Immature natural killer cell (primary cell): ENCODE results near the gene PELI1. TPM values are rescaled to one million over a fixed set of nuclear protein-coding genes. Genes with fewer than 3 reads are reported as not detected.
A peak's percentile ranks its signal among the peaks of the same experiment; 100 is the strongest.

Experiments used
- DNase-seq, 3 donors: peaks; one replicate each; pipeline ENCODE4 v3.0.0; 2022; ENCODE audit warnings: mixed read lengths in 1 of 3
- H3K27ac Mint-ChIP-seq, 6 donors: one replicate each; pipeline ENCODE4 v1.8.0; 2020; ENCODE audit warnings: mixed read lengths in 6 of 6, mild to moderate bottlenecking in 5 of 6, inconsistent platforms in 4 of 6, moderate library complexity in 3 of 6
- H3K27me3 Mint-ChIP-seq, 3 donors: one replicate each; pipeline ENCODE4 v1.8.0; 2020 to 2021; ENCODE audit warnings: low read depth in 3 of 3, mild to moderate bottlenecking in 3 of 3, mixed read lengths in 3 of 3, moderate library complexity in 3 of 3, inconsistent platforms in 1 of 3
- H3K36me3 Mint-ChIP-seq, 3 donors: one replicate each; pipeline ENCODE4 v1.8.0; 2020; ENCODE audit warnings: mixed read lengths in 3 of 3, inconsistent platforms in 2 of 3, mild to moderate bottlenecking in 2 of 3
- H3K4me1 Mint-ChIP-seq, 2 donors: one replicate each; pipeline ENCODE4 v1.8.0; 2020; ENCODE audit warnings: inconsistent platforms in 2 of 2, mild to moderate bottlenecking in 2 of 2, mixed read lengths in 2 of 2, moderate library complexity in 1 of 2
- H3K4me3 Mint-ChIP-seq, 5 donors: one replicate each; pipeline ENCODE4 v1.8.0; 2020; ENCODE audit warnings: mild to moderate bottlenecking in 5 of 5, mixed read lengths in 5 of 5, inconsistent platforms in 3 of 5, moderate library complexity in 3 of 5
- H3K9me3 Mint-ChIP-seq, 6 donors: one replicate each; pipeline ENCODE4 v1.8.0; 2020; ENCODE audit warnings: mild to moderate bottlenecking in 6 of 6, mixed read lengths in 6 of 6, inconsistent platforms in 4 of 6, moderate library complexity in 3 of 6
- polyA plus RNA-seq, 3 donors: library from polyadenylated mRNA; unstranded; fragments of 300-500 nt; fragmentation: Illumina TruSeq; gene quantifications; one replicate each; pipeline ENCODE4 v1.2.3, GENCODE V29; 2021

PELI1 gene
- polyA plus RNA-seq, 3 donors from 2014 or later: 2.7 to 4.8 (median 4.1) TPM

GRCh38 chr2:64141674-64142405, 2.4 kb downstream of the PELI1 start:
- H3K9me3 Mint-ChIP-seq: no peaks in the 10 kb centered on the region
- H3K27ac Mint-ChIP-seq: peak overlapping the region in 2 of 6 donors; percentile 20 to 73
- no peak for DNase-seq
- H3K36me3 Mint-ChIP-seq: no peaks in the 10 kb centered on the region
- H3K4me1 Mint-ChIP-seq: peaks cover 19 to 29% of the 10 kb centered on the region in 2 donors
- H3K4me3 Mint-ChIP-seq: peak overlapping the region; percentile 93 to 99 (median 96)
- peaks cover 0 to 9% (median 2%) of the 10 kb centered on the region in 3 donors for H3K27me3 Mint-ChIP-seq

DNA sequence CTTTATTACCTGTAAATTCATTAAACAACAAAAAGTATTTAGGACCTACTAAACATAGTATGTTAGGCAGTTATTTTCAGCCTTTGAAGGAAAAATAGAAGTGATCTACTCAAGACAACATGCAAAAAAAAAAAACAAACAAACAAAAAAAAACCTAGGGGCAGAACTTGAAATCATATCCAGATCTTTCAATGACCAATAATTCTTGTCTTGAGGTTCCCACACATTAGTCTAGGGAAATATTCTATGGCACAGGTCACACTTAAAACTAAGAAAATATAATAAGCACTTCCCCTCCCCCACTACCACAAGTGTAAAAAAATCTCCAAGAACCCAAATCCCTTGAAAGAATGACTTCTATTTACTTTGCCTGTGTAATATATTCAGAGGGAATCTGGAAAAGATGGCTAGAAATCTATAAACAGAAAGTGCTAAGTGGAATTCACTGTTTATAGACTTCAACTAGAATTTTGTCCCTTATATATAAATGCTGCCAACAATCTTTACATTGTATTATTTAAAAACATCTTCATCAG, 3.5 kb downstream of the PELI1 start:
- Mint-ChIP-seq H3K4me3 (no peak overlapping the region), H3K36me3 (no peaks in the 10 kb centered on the region), H3K4me1 (peaks cover 19 to 29% of the 10 kb centered on the region in 2 donors), H3K27ac (peak overlapping the region in 1 of 6 donors; percentile 27), H3K27me3 (peaks cover 0 to 10% (median 2%) of the 10 kb centered on the region in 3 donors), H3K9me3 (no peaks in the 10 kb centered on the region)
- DNase-seq: no peak

- no peaks in the 10 kb centered on the region for H3K36me3 Mint-ChIP-seq
- peaks cover 23 to 36% of the 10 kb centered on the region in 2 donors for H3K4me1 Mint-ChIP-seq
- H3K27ac Mint-ChIP-seq: no peak overlapping the region
- H3K27me3 Mint-ChIP-seq: peaks cover 0 to 10% (median 2%) of the 10 kb centered on the region in 3 donors
- DNase-seq: no peak
- no peak overlapping the region for H3K4me3 Mint-ChIP-seq
- H3K9me3 Mint-ChIP-seq: no peaks in the 10 kb centered on the region
Measured at GRCh38 chr2:64139956-64140355, 4.3 kb downstream of the PELI1 start.

- no peaks in the 10 kb centered on the region for H3K36me3 Mint-ChIP-seq
- DNase-seq: no peak
- peaks cover 22 to 31% of the 10 kb centered on the region in 2 donors for H3K4me1 Mint-ChIP-seq
- H3K27ac Mint-ChIP-seq: no peak overlapping the region
- no peak overlapping the region for H3K4me3 Mint-ChIP-seq
- H3K27me3 Mint-ChIP-seq: peaks cover 0 to 4% (median under 1%) of the 10 kb centered on the region in 3 donors
- H3K9me3 Mint-ChIP-seq: no peaks in the 10 kb centered on the region
Measured at GRCh38 chr2:64137996-64138395, 6.2 kb downstream of the PELI1 start.

- no peak overlapping the region for H3K27ac Mint-ChIP-seq
Measured at GRCh38 chr2:64137567-64137966, 6.7 kb downstream of the PELI1 start.

GRCh38 chr2:64135421-64135820, 8.8 kb downstream of the PELI1 start:
- H3K9me3 Mint-ChIP-seq: no peaks in the 10 kb centered on the region

More at GRCh38 chr2:64137567-64137966, 6.7 kb downstream of the PELI1 start:
- H3K4me1 Mint-ChIP-seq: peaks cover 21 to 27% of the 10 kb centered on the region in 2 donors
- no peak overlapping the region for H3K4me3 Mint-ChIP-seq
- H3K36me3 Mint-ChIP-seq: peaks cover 0 to under 1% (median 0%) of the 10 kb centered on the region in 3 donors
- H3K27me3 Mint-ChIP-seq: peaks cover 0 to 4% (median 2%) of the 10 kb centered on the region in 3 donors
- no peaks in the 10 kb centered on the region for H3K9me3 Mint-ChIP-seq
- no peak for DNase-seq

GRCh38 chr2:64134813-64135212, 9.4 kb downstream of the PELI1 start:
- peaks cover 0 to 2% (median 2%) of the 10 kb centered on the region in 3 donors for H3K27me3 Mint-ChIP-seq
- no peak overlapping the region for H3K27ac Mint-ChIP-seq
- H3K9me3 Mint-ChIP-seq: no peaks in the 10 kb centered on the region
- H3K36me3 Mint-ChIP-seq: peaks cover 0 to 3% (median 0%) of the 10 kb centered on the region in 3 donors
- no peak overlapping the region for H3K4me3 Mint-ChIP-seq
- peaks cover 11 to 15% of the 10 kb centered on the region in 2 donors for H3K4me1 Mint-ChIP-seq
- DNase-seq: no peak

More at GRCh38 chr2:64135421-64135820, 8.8 kb downstream of the PELI1 start:
- H3K4me1 Mint-ChIP-seq: peaks cover 11 to 15% of the 10 kb centered on the region in 2 donors
- peaks cover 0 to 3% (median 0%) of the 10 kb centered on the region in 3 donors for H3K36me3 Mint-ChIP-seq
- no peak for DNase-seq
- no peak overlapping the region for H3K27ac Mint-ChIP-seq
- H3K4me3 Mint-ChIP-seq: no peak overlapping the region
- peaks cover 0 to 2% (median 2%) of the 10 kb centered on the region in 3 donors for H3K27me3 Mint-ChIP-seq

GRCh38 chr2:64133828-64134227, 10.4 kb downstream of the PELI1 start:
- no peak overlapping the region for H3K27ac Mint-ChIP-seq

GRCh38 chr2:64133354-64133753, 10.9 kb downstream of the PELI1 start:
- Mint-ChIP-seq H3K4me3 (no peak overlapping the region), H3K27me3 (peaks cover 0 to 2% (median 2%) of the 10 kb centered on the region in 3 donors), H3K4me1 (peaks cover 11 to 15% of the 10 kb centered on the region in 2 donors), H3K36me3 (peaks cover 0 to 3% (median 0%) of the 10 kb centered on the region in 3 donors), H3K27ac (no peak overlapping the region), H3K9me3 (no peaks in the 10 kb centered on the region)
- DNase-seq: no peak

More at GRCh38 chr2:64133828-64134227, 10.4 kb downstream of the PELI1 start:
- Mint-ChIP-seq H3K4me3 (no peak overlapping the region), H3K9me3 (no peaks in the 10 kb centered on the region), H3K36me3 (peaks cover 0 to 3% (median 0%) of the 10 kb centered on the region in 3 donors), H3K27me3 (peaks cover 0 to 2% (median 2%) of the 10 kb centered on the region in 3 donors), H3K4me1 (peaks cover 11 to 15% of the 10 kb centered on the region in 2 donors)
- DNase-seq: no peak

- H3K36me3 Mint-ChIP-seq: peaks cover 0 to 3% (median 0%) of the 10 kb centered on the region in 3 donors
- H3K4me1 Mint-ChIP-seq: peaks cover 10 to 11% of the 10 kb centered on the region in 2 donors
- no peak for DNase-seq
- no peak overlapping the region for H3K27ac Mint-ChIP-seq
- H3K4me3 Mint-ChIP-seq: no peak overlapping the region
- peaks cover 0 to 2% (median 0%) of the 10 kb centered on the region in 3 donors for H3K27me3 Mint-ChIP-seq
- H3K9me3 Mint-ChIP-seq: no peaks in the 10 kb centered on the region
Measured at GRCh38 chr2:64130333-64130732, 13.9 kb downstream of the PELI1 start.

- peaks cover 0 to 3% (median 0%) of the 10 kb centered on the region in 3 donors for H3K36me3 Mint-ChIP-seq
- no peak overlapping the region for H3K27ac Mint-ChIP-seq
- DNase-seq: no peak
- H3K9me3 Mint-ChIP-seq: no peaks in the 10 kb centered on the region
- H3K27me3 Mint-ChIP-seq: peaks cover 0 to 2% (median 0%) of the 10 kb centered on the region in 3 donors
- H3K4me1 Mint-ChIP-seq: no peaks in the 10 kb centered on the region
- no peak overlapping the region for H3K4me3 Mint-ChIP-seq
Measured at GRCh38 chr2:64128943-64129391, 15.3 kb downstream of the PELI1 start.

DNA sequence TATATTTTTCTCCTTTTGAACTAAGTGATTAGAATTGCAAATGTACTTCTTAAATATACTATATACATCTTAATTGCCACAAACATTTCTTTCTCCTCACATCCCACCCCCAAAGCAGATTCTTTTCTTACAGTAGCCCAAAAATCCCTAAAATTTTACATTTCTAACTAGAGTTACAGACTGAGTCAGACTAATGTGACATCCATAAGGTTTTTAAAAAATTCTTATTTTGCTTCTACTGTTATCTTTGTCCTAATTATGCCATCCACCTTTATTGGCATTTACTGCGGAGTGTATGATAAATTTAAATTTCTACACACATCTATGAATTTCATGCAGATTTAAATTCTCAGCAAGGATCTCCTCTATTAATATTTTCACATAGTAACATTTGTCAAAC, 15.8 kb downstream of the PELI1 start:
- peaks cover 0 to 3% (median 0%) of the 10 kb centered on the region in 3 donors for H3K36me3 Mint-ChIP-seq

GRCh38 chr2:64127119-64127518, 17.1 kb downstream of the PELI1 start:
- no peak for DNase-seq
- no peaks in the 10 kb centered on the region for H3K4me1 Mint-ChIP-seq
- H3K36me3 Mint-ChIP-seq: peaks cover 0 to 4% (median 3%) of the 10 kb centered on the region in 3 donors
- no peak overlapping the region for H3K27ac Mint-ChIP-seq
- H3K27me3 Mint-ChIP-seq: no peaks in the 10 kb centered on the region
- H3K4me3 Mint-ChIP-seq: no peak overlapping the region
- no peaks in the 10 kb centered on the region for H3K9me3 Mint-ChIP-seq

More for the DNA sequence above, 15.8 kb downstream of the PELI1 start:
- no peak overlapping the region for H3K4me3 Mint-ChIP-seq
- H3K9me3 Mint-ChIP-seq: no peaks in the 10 kb centered on the region
- peaks cover 0 to 2% (median 0%) of the 10 kb centered on the region in 3 donors for H3K27me3 Mint-ChIP-seq
- no peak overlapping the region for H3K27ac Mint-ChIP-seq
- H3K4me1 Mint-ChIP-seq: no peaks in the 10 kb centered on the region
- no peak for DNase-seq

GRCh38 chr2:64126601-64127000, 17.6 kb downstream of the PELI1 start:
- H3K27ac Mint-ChIP-seq: no peak overlapping the region

More at GRCh38 chr2:64126601-64127000, 17.6 kb downstream of the PELI1 start:
- Mint-ChIP-seq H3K4me1 (no peaks in the 10 kb centered on the region), H3K9me3 (no peaks in the 10 kb centered on the region), H3K27me3 (no peaks in the 10 kb centered on the region), H3K36me3 (peaks cover 0 to 4% (median 3%) of the 10 kb centered on the region in 3 donors), H3K4me3 (no peak overlapping the region)
- no peak for DNase-seq
